ENCODE data around the gene ZNF512B.
"Not testable (repeated sequence)": the region's sequence is repeated elsewhere in the genome, so short reads cannot be mapped to it uniquely, and the experiment has no call there.

The ZNF512B gene

DNA sequence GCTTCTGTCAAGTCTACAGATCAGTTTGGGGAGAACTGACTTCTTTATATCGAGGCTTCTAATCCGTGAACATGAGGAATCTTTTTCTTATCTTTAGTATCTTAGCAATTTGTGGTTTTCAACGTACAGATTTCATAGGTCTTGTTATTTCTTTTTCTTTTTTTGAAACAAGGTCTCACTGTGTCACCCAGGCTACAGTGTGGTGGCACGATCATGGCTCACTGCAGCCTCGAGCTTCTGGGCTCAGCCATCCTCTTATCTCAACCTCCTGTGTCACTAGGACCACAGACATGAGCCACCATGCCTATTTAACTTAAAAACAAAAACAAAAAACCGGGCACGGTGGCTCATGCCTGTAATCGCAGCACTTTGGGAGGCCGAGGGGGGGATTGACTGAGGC lies 45.5 kb downstream of the ZNF512B start:
- no peak overlapping the region for H3K4me3 ChIP-seq (replicated peaks; ENCODE audit: low read depth, low read length)
- no peak for DNase-seq (ENCODE audit: low read depth)
- no peak for TF ChIP-seq CTCF (IDR thresholded peaks at IDR 0.05; ENCODE audit: low read length, missing control alignments)

GRCh38 chr20:63923651-63924050 lies 46.1 kb downstream of the ZNF512B start:
- DNase-seq (ENCODE audit: low read depth) = no peak

DNA sequence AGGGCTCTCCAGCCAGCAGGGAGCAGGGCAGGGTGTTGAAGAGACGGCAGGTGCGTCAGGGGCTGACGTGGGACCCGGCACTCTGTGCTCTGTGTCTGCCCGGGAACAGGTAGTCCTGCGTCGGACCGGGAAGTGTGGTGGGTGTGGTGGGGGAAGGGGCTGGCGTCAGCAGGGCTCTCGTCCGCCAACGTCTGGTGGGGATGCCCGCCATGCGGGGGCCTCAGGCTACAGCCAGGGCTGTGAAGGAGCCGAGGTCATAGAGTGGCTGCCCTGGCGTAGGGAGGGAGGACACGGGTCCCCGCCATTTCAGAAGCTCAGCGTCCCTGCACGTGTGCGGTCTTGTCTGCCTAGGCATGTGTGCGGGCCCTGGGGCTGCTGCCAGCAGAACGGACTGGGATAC lies 49.5 kb downstream of the ZNF512B start:
- no peak for TF ChIP-seq CTCF (IDR thresholded peaks at IDR 0.05; ENCODE audit: low read length, missing control alignments)
- no peak overlapping the region for H3K4me3 ChIP-seq (replicated peaks; ENCODE audit: low read depth, low read length)
- DNase-seq (ENCODE audit: low read depth) = no peak

More at GRCh38 chr20:63923651-63924050, 46.1 kb downstream of the ZNF512B start:
- TF ChIP-seq CTCF (IDR thresholded peaks at IDR 0.05; ENCODE audit: low read length, missing control alignments) = no peak
- H3K4me3 ChIP-seq (replicated peaks; ENCODE audit: low read depth, low read length) = no peak overlapping the region

DNA sequence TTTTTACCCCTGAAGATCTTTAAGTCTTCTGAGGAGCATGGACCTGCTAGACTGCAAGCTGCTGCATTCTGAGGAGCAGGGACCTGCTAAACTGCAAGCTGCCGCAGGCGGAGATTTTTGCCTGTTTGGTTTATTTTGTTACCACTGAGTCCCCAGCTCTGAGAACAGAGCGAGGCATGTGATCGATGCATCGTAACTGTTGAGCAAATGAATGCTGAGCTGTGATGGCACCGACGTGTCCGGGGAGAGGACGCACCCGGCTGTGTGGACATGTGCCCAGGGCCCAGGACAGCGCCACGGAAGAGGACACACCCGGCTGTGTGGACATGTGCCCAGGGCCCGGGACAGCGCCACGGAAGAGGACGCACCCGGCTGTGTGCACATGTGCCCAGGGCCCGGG lies 50.6 kb downstream of the ZNF512B start:
- TF ChIP-seq CTCF (IDR thresholded peaks at IDR 0.05; ENCODE audit: low read length, missing control alignments) = no peak

DNA sequence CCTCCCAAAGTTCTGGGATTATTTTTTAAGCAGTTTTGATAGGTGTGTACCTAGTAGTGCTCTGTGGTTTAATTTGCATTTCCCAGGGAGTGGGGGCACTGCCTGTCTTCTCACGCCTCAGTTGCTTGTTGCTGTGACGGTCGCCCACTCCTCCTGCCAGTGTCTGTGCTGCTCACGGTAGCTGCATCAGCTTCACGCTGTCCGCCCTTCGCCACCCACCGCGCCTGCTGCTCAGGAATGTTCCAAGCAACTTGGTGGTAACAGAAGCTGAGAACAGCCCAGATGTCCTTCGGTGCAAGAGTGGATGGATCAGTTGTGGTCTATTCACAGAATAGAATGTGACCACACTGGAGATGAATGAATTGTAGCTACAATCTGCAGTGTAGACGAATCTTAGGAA lies 51.9 kb downstream of the ZNF512B start:
- no peak for TF ChIP-seq CTCF (IDR thresholded peaks at IDR 0.05; ENCODE audit: low read length, missing control alignments)
- no peak overlapping the region for H3K4me3 ChIP-seq (replicated peaks; ENCODE audit: low read depth, low read length)
- DNase-seq (ENCODE audit: low read depth) = no peak

More for the DNA sequence above, 50.6 kb downstream of the ZNF512B start:
- H3K4me3 ChIP-seq (replicated peaks; ENCODE audit: low read depth, low read length) = no peak overlapping the region
- no peak for DNase-seq (ENCODE audit: low read depth)

DNA sequence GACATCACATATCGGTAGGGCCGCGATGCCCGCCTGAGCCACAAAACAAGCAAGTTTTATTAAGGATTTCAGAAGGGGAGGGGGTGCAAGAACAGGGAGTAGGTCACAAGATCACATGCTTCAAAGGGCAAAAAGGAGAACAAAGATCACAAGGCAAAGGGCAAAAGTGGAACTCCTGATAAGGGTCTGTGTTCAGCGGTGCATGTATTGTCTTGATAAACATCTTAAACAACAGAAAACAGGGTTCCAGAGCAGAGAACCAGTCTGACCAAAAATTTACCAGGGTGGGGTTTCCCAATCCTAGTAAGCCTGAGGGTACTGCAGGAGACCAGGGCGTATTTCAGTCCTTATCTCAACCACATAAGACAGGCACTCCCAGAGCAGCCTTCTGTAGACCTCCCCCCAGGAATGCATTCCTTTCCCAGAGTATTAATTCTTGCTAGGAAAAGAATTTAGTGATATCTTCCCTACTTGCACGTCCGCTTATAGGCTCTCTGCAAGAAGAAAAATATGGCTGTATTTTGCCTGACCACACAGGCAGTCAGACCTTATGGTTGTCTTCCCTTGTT lies 53.3 kb downstream of the ZNF512B start:
- not testable (repeated sequence) for H3K4me3 ChIP-seq (replicated peaks; ENCODE audit: low read depth, low read length); DNase-seq (ENCODE audit: low read depth)

GRCh38 chr20:63915471-63915870 lies 54.3 kb downstream of the ZNF512B start:
- no peak for DNase-seq (ENCODE audit: low read depth)
- no peak overlapping the region for H3K4me3 ChIP-seq (replicated peaks; ENCODE audit: low read depth, low read length)
- no peak for TF ChIP-seq CTCF (IDR thresholded peaks at IDR 0.05; ENCODE audit: low read length, missing control alignments)

All from fibroblast of pulmonary artery (primary cell).